Measurements from ENCODE around the gene ENKUR. TPM values are rescaled to one million over a fixed set of nuclear protein-coding genes. Genes with fewer than 3 reads are reported as not detected.

Gene ENKUR
- total and polyA plus RNA-seq, 2 experiments from 2014 or later: 0.44 TPM; not detected in 1

DNA sequence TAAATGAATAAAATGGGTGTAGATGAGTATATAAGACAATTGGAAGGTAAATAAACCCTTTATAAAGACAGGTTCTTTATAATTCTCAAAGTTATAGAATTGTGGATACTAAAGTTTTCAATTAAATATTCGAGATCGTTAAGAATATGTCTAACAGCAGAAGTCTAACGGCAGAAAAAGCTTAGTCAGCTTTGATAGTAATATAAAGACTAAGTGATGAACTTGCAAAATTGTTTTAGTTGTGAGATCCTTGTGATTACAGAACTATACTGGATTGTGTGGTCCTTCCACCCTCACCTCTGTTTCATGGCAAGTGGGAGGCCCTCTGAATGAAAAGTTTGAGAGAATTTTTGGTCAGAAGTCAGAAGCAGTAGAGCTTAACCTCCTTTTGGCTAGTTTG, 2.7 kb upstream of the ENKUR start:
- H4K20me1 ChIP-seq (replicated peaks; ENCODE audit: insufficient read depth): no peaks in the 10 kb centered on the region
- no peak overlapping the region for H3K4me2 ChIP-seq
- H3K79me2 ChIP-seq (replicated peaks; ENCODE audit: insufficient read depth): no peaks in the 10 kb centered on the region
- Mint-ChIP-seq H3K36me3 (ENCODE audit: low read depth) (no peaks in the 10 kb centered on the region; the same call in 2 of the 3 replicates), H3K9me3 (no peaks in the 10 kb centered on the region), H3K27ac (no peak overlapping the region), H3K27me3 (ENCODE audit: insufficient read depth, low read depth, poor library complexity) (peaks cover 11% of the 10 kb centered on the region), H3K4me3 (no peak overlapping the region), H3K4me1 (peaks cover 5% of the 10 kb centered on the region; the same call in 2 of the 3 replicates)
- H3F3A ChIP-seq (replicated peaks; ENCODE audit: low read depth): no peaks in the 10 kb centered on the region
- H3K27me3 ChIP-seq (ENCODE audit: insufficient read depth): no peaks in the 10 kb centered on the region
- no peak overlapping the region for H3K27ac ChIP-seq (ENCODE audit: low read depth)
- no peaks in the 10 kb centered on the region for H3K9me2 ChIP-seq (ENCODE audit: insufficient read depth)
- DNase-seq (ENCODE audit: low spot score): no peak
- H3K4me1 ChIP-seq (ENCODE audit: insufficient read depth): peaks cover 10% of the 10 kb centered on the region
- TF ChIP-seq POLR2AphosphoS5 (IDR thresholded peaks at IDR 0.05; ENCODE audit: low read depth) (no peak), EZH2 (IDR thresholded peaks at IDR 0.05; ENCODE audit: low read depth, unreplicated experiment) (no peak)
- TF ChIP-seq, protein P1, sequence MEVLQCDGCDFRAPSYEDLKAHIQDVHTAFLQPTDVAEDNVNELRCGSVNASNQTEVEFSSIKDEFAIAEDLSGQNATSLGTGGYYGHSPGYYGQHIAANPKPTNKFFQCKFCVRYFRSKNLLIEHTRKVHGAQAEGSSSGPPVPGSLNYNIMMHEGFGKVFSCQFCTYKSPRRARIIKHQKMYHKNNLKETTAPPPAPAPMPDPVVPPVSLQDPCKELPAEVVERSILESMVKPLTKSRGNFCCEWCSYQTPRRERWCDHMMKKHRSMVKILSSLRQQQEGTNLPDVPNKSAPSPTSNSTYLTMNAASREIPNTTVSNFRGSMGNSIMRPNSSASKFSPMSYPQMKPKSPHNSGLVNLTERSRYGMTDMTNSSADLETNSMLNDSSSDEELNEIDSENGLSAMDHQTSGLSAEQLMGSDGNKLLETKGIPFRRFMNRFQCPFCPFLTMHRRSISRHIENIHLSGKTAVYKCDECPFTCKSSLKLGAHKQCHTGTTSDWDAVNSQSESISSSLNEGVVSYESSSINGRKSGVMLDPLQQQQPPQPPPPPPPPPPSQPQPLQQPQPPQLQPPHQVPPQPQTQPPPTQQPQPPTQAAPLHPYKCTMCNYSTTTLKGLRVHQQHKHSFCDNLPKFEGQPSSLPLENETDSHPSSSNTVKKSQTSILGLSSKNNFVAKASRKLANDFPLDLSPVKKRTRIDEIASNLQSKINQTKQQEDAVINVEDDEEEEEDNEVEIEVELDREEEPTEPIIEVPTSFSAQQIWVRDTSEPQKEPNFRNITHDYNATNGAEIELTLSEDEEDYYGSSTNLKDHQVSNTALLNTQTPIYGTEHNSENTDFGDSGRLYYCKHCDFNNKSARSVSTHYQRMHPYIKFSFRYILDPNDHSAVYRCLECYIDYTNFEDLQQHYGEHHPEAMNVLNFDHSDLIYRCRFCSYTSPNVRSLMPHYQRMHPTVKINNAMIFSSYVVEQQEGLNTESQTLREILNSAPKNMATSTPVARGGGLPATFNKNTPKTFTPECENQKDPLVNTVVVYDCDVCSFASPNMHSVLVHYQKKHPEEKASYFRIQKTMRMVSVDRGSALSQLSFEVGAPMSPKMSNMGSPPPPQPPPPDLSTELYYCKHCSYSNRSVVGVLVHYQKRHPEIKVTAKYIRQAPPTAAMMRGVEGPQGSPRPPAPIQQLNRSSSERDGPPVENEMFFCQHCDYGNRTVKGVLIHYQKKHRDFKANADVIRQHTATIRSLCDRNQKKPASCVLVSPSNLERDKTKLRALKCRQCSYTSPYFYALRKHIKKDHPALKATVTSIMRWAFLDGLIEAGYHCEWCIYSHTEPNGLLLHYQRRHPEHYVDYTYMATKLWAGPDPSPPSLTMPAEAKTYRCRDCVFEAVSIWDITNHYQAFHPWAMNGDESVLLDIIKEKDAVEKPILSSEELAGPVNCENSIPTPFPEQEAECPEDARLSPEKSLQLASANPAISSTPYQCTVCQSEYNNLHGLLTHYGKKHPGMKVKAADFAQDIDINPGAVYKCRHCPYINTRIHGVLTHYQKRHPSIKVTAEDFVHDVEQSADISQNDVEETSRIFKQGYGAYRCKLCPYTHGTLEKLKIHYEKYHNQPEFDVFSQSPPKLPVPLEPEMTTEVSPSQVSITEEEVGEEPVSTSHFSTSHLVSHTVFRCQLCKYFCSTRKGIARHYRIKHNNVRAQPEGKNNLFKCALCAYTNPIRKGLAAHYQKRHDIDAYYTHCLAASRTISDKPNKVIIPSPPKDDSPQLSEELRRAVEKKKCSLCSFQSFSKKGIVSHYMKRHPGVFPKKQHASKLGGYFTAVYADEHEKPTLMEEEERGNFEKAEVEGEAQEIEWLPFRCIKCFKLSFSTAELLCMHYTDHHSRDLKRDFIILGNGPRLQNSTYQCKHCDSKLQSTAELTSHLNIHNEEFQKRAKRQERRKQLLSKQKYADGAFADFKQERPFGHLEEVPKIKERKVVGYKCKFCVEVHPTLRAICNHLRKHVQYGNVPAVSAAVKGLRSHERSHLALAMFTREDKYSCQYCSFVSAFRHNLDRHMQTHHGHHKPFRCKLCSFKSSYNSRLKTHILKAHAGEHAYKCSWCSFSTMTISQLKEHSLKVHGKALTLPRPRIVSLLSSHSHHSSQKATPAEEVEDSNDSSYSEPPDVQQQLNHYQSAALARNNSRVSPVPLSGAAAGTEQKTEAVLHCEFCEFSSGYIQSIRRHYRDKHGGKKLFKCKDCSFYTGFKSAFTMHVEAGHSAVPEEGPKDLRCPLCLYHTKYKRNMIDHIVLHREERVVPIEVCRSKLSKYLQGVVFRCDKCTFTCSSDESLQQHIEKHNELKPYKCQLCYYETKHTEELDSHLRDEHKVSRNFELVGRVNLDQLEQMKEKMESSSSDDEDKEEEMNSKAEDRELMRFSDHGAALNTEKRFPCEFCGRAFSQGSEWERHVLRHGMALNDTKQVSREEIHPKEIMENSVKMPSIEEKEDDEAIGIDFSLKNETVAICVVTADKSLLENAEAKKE (CRISPR knock-in tag; IDR thresholded peaks at IDR 0.05): no peak
- H3K4me3 ChIP-seq: no peak overlapping the region
- H2AFZ ChIP-seq: no peak overlapping the region
- no peak for ATAC-seq
- no peaks in the 10 kb centered on the region for H3K36me3 ChIP-seq (ENCODE audit: insufficient read depth)

DNA sequence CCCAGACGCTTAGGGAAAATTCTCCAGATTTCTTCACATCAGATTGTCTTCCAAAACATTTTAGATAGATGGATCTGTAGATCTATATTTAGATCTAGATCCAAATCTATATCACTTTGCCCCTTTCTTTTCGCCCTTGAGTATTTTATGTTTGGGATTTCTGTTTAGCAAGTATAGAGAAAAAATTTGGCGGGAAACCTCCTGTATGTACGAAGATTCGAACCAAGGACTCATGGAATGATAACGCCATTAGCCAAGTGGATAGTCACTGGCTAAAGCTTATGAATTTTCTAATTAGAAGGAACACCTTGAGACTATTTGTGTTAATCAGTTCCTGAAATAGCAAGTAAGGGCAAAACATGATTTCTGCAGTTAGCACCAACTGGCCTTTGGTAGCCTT, 1.7 kb upstream of the ENKUR start:
- Histone ChIP-seq H3K4me3 (peak overlapping the region; percentile 64), H3K4me1 (ENCODE audit: insufficient read depth) (peaks cover 10% of the 10 kb centered on the region), H3K27me3 (ENCODE audit: insufficient read depth) (no peaks in the 10 kb centered on the region), H4K20me1 (replicated peaks; ENCODE audit: insufficient read depth) (no peaks in the 10 kb centered on the region), H3K79me2 (replicated peaks; ENCODE audit: insufficient read depth) (no peaks in the 10 kb centered on the region), H3K4me2 (peak overlapping the region; percentile 83), H3K27ac (ENCODE audit: low read depth) (no peak overlapping the region), H3K9me2 (ENCODE audit: insufficient read depth) (no peaks in the 10 kb centered on the region), H3F3A (replicated peaks; ENCODE audit: low read depth) (no peaks in the 10 kb centered on the region), H3K36me3 (ENCODE audit: insufficient read depth) (no peaks in the 10 kb centered on the region), H2AFZ (no peak overlapping the region)
- Mint-ChIP-seq H3K9me3 (peaks cover 4% of the 10 kb centered on the region; the same call in 2 of the 3 replicates), H3K4me3 (peak overlapping the region; percentile 81), H3K36me3 (ENCODE audit: low read depth) (no peaks in the 10 kb centered on the region; the same call in 2 of the 3 replicates), H3K27me3 (ENCODE audit: insufficient read depth, low read depth, poor library complexity) (peaks cover 11% of the 10 kb centered on the region), H3K27ac (no peak overlapping the region; the same call in 1 of the 2 replicates), H3K4me1 (peaks cover 5% of the 10 kb centered on the region; the same call in 2 of the 3 replicates)
- ATAC-seq (no peak), DNase-seq (ENCODE audit: low spot score) (no peak)
- TF ChIP-seq NANOG (IDR thresholded peaks at IDR 0.05; ENCODE audit: borderline replicate concordance) (no peak), ZNF114 (CRISPR knock-in tag; IDR thresholded peaks at IDR 0.05) (no peak), CREB1 (CRISPR knock-in tag; IDR thresholded peaks at IDR 0.05; ENCODE audit: low read depth) (no peak), JUNB (IDR thresholded peaks at IDR 0.05; ENCODE audit: unreplicated experiment) (no peak), EZH2 (IDR thresholded peaks at IDR 0.05; ENCODE audit: low read depth, unreplicated experiment) (no peak), ZNF331 (CRISPR knock-in tag; IDR thresholded peaks at IDR 0.05; ENCODE audit: low read depth) (no peak), STAT1 (IDR thresholded peaks at IDR 0.05; ENCODE audit: unreplicated experiment) (no peak)
- TF ChIP-seq, protein P2, sequence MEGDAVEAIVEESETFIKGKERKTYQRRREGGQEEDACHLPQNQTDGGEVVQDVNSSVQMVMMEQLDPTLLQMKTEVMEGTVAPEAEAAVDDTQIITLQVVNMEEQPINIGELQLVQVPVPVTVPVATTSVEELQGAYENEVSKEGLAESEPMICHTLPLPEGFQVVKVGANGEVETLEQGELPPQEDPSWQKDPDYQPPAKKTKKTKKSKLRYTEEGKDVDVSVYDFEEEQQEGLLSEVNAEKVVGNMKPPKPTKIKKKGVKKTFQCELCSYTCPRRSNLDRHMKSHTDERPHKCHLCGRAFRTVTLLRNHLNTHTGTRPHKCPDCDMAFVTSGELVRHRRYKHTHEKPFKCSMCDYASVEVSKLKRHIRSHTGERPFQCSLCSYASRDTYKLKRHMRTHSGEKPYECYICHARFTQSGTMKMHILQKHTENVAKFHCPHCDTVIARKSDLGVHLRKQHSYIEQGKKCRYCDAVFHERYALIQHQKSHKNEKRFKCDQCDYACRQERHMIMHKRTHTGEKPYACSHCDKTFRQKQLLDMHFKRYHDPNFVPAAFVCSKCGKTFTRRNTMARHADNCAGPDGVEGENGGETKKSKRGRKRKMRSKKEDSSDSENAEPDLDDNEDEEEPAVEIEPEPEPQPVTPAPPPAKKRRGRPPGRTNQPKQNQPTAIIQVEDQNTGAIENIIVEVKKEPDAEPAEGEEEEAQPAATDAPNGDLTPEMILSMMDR (conservative IDR thresholded peaks at IDR 0.05; ENCODE audit: low read depth in 2 of 2): no peak
- TF ChIP-seq, protein P3, sequence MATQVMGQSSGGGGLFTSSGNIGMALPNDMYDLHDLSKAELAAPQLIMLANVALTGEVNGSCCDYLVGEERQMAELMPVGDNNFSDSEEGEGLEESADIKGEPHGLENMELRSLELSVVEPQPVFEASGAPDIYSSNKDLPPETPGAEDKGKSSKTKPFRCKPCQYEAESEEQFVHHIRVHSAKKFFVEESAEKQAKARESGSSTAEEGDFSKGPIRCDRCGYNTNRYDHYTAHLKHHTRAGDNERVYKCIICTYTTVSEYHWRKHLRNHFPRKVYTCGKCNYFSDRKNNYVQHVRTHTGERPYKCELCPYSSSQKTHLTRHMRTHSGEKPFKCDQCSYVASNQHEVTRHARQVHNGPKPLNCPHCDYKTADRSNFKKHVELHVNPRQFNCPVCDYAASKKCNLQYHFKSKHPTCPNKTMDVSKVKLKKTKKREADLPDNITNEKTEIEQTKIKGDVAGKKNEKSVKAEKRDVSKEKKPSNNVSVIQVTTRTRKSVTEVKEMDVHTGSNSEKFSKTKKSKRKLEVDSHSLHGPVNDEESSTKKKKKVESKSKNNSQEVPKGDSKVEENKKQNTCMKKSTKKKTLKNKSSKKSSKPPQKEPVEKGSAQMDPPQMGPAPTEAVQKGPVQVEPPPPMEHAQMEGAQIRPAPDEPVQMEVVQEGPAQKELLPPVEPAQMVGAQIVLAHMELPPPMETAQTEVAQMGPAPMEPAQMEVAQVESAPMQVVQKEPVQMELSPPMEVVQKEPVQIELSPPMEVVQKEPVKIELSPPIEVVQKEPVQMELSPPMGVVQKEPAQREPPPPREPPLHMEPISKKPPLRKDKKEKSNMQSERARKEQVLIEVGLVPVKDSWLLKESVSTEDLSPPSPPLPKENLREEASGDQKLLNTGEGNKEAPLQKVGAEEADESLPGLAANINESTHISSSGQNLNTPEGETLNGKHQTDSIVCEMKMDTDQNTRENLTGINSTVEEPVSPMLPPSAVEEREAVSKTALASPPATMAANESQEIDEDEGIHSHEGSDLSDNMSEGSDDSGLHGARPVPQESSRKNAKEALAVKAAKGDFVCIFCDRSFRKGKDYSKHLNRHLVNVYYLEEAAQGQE (IDR thresholded peaks at IDR 0.05; ENCODE audit: unreplicated experiment): no peak

Measured in GM23338 (cell line).